IMR-90 (cell line): ENCODE measurements around the gene AHDC1. TPM values are rescaled to one million over a fixed set of nuclear protein-coding genes. Genes with fewer than 3 reads are reported as not detected.

ENCODE experiments used
- ATAC-seq: fragments of 200-7000 bp; cut with Tn5 transposase; 2 replicates; pipeline ENCODE4 v1.9.1; 2020; ENCODE audit warnings: low read depth, mild to moderate bottlenecking, moderate library complexity
- BruUV-seq: library from RNA; stranded (reverse); fragments of 400-500 nt; replicated peaks from 2 replicates; lab custom pipeline; 2021; lab: Mats Ljungman, UMichigan
- CTCF ChIA-PET: fragments of 300-600 bp; formaldehyde crosslinking; extraction: SDS; loops from one replicate; lab custom pipeline; 2021; ENCODE audit warnings: antibody characterized with exemption; lab: Yijun Ruan, JAX
- POLR2A ChIA-PET: fragments of 300-600 bp; sonication (Branson Sonifier 250); formaldehyde crosslinking; loops from one replicate; lab custom pipeline; 2022; ENCODE audit warnings: antibody characterized with exemption; ENCODE audit not compliant: unreplicated experiment; lab: Charles Lee
- DNase-seq: peaks from one replicate; pipeline ENCODE4 v3.0.0; 2013
- H2AFZ ChIP-seq: replicated peaks from 2 replicates; pipeline ENCODE3; 2013; ENCODE audit warnings: low read length, mild to moderate bottlenecking; ENCODE audit not compliant: poor library complexity
- H2AK5ac ChIP-seq: 2 replicates; pipeline ENCODE4 v1.6.1; 2013; ENCODE audit warnings: low read depth, low read length, inconsistent platforms
- H2AK9ac ChIP-seq: replicated peaks from 2 replicates; pipeline ENCODE3; 2013; ENCODE audit warnings: mild to moderate bottlenecking, low read depth, low read length, moderate library complexity; ENCODE audit not compliant: poor library complexity
- H2BK120ac ChIP-seq: 2 replicates; pipeline ENCODE4 v1.6.1; 2013; ENCODE audit warnings: low read depth, low read length, inconsistent platforms
- H2BK15ac ChIP-seq: 3 replicates; pipeline ENCODE4 v1.6.1; 2013; ENCODE audit warnings: low read depth, low read length, inconsistent platforms
- H2BK20ac ChIP-seq: 2 replicates; pipeline ENCODE4 v1.6.1; 2013; ENCODE audit warnings: low read depth, mild to moderate bottlenecking, inconsistent platforms, low read length, moderate library complexity
- H2BK5ac ChIP-seq: 2 replicates; pipeline ENCODE4 v1.6.1; 2013; ENCODE audit warnings: mild to moderate bottlenecking, low read depth, low read length, inconsistent platforms; ENCODE audit not compliant: poor library complexity, severe bottlenecking
- H3K14ac ChIP-seq: replicated peaks from 2 replicates; pipeline ENCODE4 v1.6.1; 2013; ENCODE audit warnings: low read depth, low read length, inconsistent platforms
- H3K18ac ChIP-seq: 2 replicates; pipeline ENCODE4 v1.6.1; 2013; ENCODE audit warnings: low read depth, low read length, control low read depth
- H3K23ac ChIP-seq: 2 replicates; pipeline ENCODE4 v1.6.1; 2013; ENCODE audit warnings: low read depth, low read length, inconsistent platforms
- H3K27ac ChIP-seq: 2 replicates; pipeline ENCODE4 v1.5.1; 2013; ENCODE audit warnings: mild to moderate bottlenecking, control low read depth, low read length; ENCODE audit not compliant: insufficient read depth
- H3K27me3 ChIP-seq: 2 replicates; pipeline ENCODE4 v1.6.1; 2013; ENCODE audit warnings: low read length; ENCODE audit not compliant: control insufficient read depth, insufficient read depth
- H3K36me3 ChIP-seq: 2 replicates; pipeline ENCODE4 v1.6.1; 2013; ENCODE audit warnings: low read length, mixed read lengths; ENCODE audit not compliant: control insufficient read depth, insufficient read depth
- H3K4ac ChIP-seq: 2 replicates; pipeline ENCODE4 v1.6.1; 2013; ENCODE audit warnings: low read depth, low read length, inconsistent platforms
- H3K4me1 ChIP-seq: 2 replicates; pipeline ENCODE4 v1.6.1; 2013; ENCODE audit warnings: low read length, mixed read lengths; ENCODE audit not compliant: control insufficient read depth, insufficient read depth
- H3K4me2 ChIP-seq: 2 replicates; pipeline ENCODE4 v1.6.1; 2013; ENCODE audit warnings: low read depth, mild to moderate bottlenecking, control low read depth, low read length, moderate library complexity
- H3K4me3 ChIP-seq: 2 replicates; pipeline ENCODE4 v1.5.1; 2013; ENCODE audit warnings: low read depth, mild to moderate bottlenecking, control low read depth, low read length, moderate library complexity; ENCODE audit not compliant: insufficient read depth
- H3K56ac ChIP-seq: 2 replicates; pipeline ENCODE4 v1.6.1; 2013; ENCODE audit warnings: low read length, inconsistent platforms; ENCODE audit not compliant: insufficient read depth; ENCODE audit errors: extremely low read depth
- H3K79me1 ChIP-seq, 2 experiments: 2 replicates each; pipeline ENCODE4 v1.6.1; 2013; ENCODE audit warnings: low read length in 2 of 2, inconsistent platforms in 1 of 2, low read depth in 1 of 2
- H3K9ac ChIP-seq: 2 replicates; pipeline ENCODE4 v1.6.1; 2013; ENCODE audit warnings: low read depth, low read length, control low read depth
- H3K9me1 ChIP-seq: 2 replicates; pipeline ENCODE4 v1.6.1; 2013; ENCODE audit warnings: low read length, inconsistent platforms; ENCODE audit not compliant: insufficient read depth
- H3K9me3 ChIP-seq: 2 replicates; pipeline ENCODE4 v1.6.1; 2013; ENCODE audit warnings: low read length; ENCODE audit not compliant: control insufficient read depth, insufficient read depth
- H4K20me1 ChIP-seq: 2 replicates; pipeline ENCODE4 v1.6.1; 2013; ENCODE audit warnings: low read length, inconsistent platforms; ENCODE audit not compliant: insufficient read depth
- H4K5ac ChIP-seq: 2 replicates; pipeline ENCODE4 v1.6.1; 2013; ENCODE audit warnings: mild to moderate bottlenecking, low read depth, low read length, control low read depth
- H4K8ac ChIP-seq, 2 experiments: 2 replicates each; pipeline ENCODE4 v1.6.1; 2013; ENCODE audit warnings: low read depth in 2 of 2, low read length in 2 of 2, control low read depth in 1 of 2, inconsistent platforms in 1 of 2
- H4K91ac ChIP-seq: 2 replicates; pipeline ENCODE4 v1.6.1; 2013; ENCODE audit warnings: low read depth, low read length, inconsistent platforms; ENCODE audit not compliant: insufficient read depth
- WGBS, 2 experiments: methylation state at CpG; one replicate each; pipeline versions ENCODE4 v1.1.5 to v1.1.7; 2013; ENCODE audit warnings: missing lambda C conversion rate in 2 of 2; ENCODE audit not compliant: insufficient read length in 1 of 2; ENCODE audit errors: extremely low coverage in 2 of 2; 5-methylcytosine and 5-hydroxymethylcytosine counted together
- dilution Hi-C: fragments of 300-500 bp; cut with HindIII; formaldehyde crosslinking; loops from one replicate; pipeline ENCODE4 v1.14.3; 2018; ENCODE audit warnings: low sequenced_read_pairs; ENCODE audit not compliant: unreplicated experiment
- in situ Hi-C: fragments of 300-500 bp; cut with MboI; formaldehyde crosslinking; loops from 3 replicates; pipeline ENCODE4 v1.14.3; 2019; ENCODE audit warnings: low sequenced_read_pairs, inconsistent platforms, mixed read lengths
- intact Hi-C: fragments of 100-400 bp; cut with micrococcal nuclease; formaldehyde crosslinking; loops from 2 replicates; pipeline ENCODE4 v1.10.0; 2022
- polyA plus RNA-seq, 3 experiments: library from polyadenylated mRNA; depleted of rRNA; stranded (reverse); fragments of >200 nt; gene quantifications; 2 replicates each; pipeline ENCODE4 v1.2.3, GENCODE V29; 2012; ENCODE audit warnings: low replicate concordance in 1 of 3
- total RNA-seq: library from RNA; depleted of rRNA; stranded (reverse); fragments of >200 nt; gene quantifications from 2 replicates; pipeline ENCODE4 v1.2.3, GENCODE V29; 2012
- TF ChIP-seq, protein P1 (sequence below): conservative IDR thresholded peaks from 2 replicates; pipeline ENCODE4 v1.5.1; 2012; ENCODE audit warnings: mild to moderate bottlenecking, low read depth, low read length, improper control_type of control experiment

Gene AHDC1
- total and polyA plus RNA-seq, 2 of the 4 experiments (the other 2 are of a cell fraction) = 2.0 to 11.6 TPM

DNA sequence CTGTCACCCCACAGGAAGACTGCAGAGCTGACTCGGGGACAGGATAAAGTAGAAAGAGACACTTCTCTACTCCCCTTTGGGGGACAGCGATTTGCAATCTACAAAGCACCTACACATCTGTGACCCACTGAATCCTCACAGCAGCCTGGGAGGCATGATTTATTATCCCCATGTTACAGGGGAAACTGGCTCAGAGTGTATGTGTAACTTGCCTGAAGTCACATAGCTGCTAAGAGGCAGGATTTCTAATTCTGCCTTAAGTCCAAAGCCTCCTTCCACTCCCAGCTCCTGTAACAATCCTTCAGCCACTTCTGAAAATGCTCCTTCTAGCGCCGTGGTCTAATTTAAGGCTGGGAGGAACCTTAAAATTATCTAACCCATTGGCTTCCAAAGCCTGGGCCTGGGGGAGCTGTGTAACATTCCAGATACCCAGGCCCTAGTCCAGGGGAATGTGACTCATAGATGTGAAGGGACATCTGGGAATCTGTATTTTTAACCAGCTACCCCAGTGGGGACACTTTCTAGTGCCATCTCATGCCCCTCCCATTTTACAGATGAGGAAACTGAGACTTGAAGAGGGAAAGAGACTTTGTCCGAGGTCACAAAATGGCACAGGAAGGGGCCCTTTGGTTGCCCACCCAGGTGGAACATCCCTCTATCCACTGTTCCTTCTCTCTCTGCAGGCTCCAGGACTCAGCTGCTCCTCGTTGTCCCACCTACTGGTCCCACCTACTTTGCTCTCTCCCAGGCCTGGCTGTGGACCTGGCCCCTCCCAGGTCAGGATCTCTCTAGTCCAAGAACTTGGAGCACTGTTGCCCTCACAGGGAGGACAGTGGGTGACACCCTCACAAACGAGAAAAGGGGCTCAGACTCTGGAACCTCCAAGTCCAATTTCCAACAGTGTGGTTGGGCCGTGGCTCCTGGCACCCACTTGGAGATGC is 48.9 kb downstream of the AHDC1 start:
- peak overlapping the region; percentile 30 for H2AK9ac ChIP-seq
- ChIA-PET POLR2A (no interaction called here), CTCF (interaction anchor here (0.6 to 1.4 kb wide), 2 partner anchors 10 to 52 kb away, joined by 3 to 4 read pairs; no protein-coding TSS in a partner anchor)
- H3K27ac ChIP-seq = peak overlapping the region; percentile 47; the same call in 1 of the 2 replicates
- peak overlapping the region; percentile 48; the same call in 1 of the 2 replicates for H2AK5ac ChIP-seq
- no peak for DNase-seq
- peak overlapping the region in 1 of 2 experiments; percentile 43; a peak in 1 of 4 replicates for H4K8ac ChIP-seq
- peak overlapping the region; percentile 39; the same call in 1 of the 2 replicates for H3K14ac ChIP-seq
- H3K4me1 ChIP-seq = peaks cover 22% of the 10 kb centered on the region
- H3K4me3 ChIP-seq = no peak overlapping the region
- no peak overlapping the region; the same call in 2 of the 3 replicates for H2BK15ac ChIP-seq
- ATAC-seq = no peak
- WGBS, 2 experiments = no CpG with 5 or more reads among the region's 8 CpGs
- H3K4ac ChIP-seq = peak overlapping the region; percentile 66
- peak overlapping the region; percentile 33; the same call in 1 of the 2 replicates for H4K91ac ChIP-seq
- H4K20me1 ChIP-seq = peaks cover 6% of the 10 kb centered on the region
- H3K27me3 ChIP-seq = no peaks in the 10 kb centered on the region
- no peak overlapping the region for H2BK20ac ChIP-seq
- H3K4me2 ChIP-seq = no peak overlapping the region
- peaks cover 5% of the 10 kb centered on the region for H3K9me1 ChIP-seq
- H2BK5ac ChIP-seq = peak overlapping the region; percentile 25
- in situ Hi-C loops = no loop called here
- peak overlapping the region; percentile 50; the same call in 1 of the 2 replicates for H3K56ac ChIP-seq
- no peaks in the 10 kb centered on the region for H3K9me3 ChIP-seq
- no peak overlapping the region; the same call in none of the 2 replicates for H2BK120ac ChIP-seq
- dilution Hi-C loops = no loop called here
- H3K79me1 ChIP-seq = peaks cover 8 to 52% of the 10 kb centered on the region in 2 experiments
- no peak overlapping the region; the same call in 1 of the 2 replicates for H3K18ac ChIP-seq
- H3K36me3 ChIP-seq = peaks cover 30% of the 10 kb centered on the region
- peak overlapping the region; percentile 81; the same call in 1 of the 2 replicates for H3K23ac ChIP-seq
- TF ChIP-seq, protein P1, sequence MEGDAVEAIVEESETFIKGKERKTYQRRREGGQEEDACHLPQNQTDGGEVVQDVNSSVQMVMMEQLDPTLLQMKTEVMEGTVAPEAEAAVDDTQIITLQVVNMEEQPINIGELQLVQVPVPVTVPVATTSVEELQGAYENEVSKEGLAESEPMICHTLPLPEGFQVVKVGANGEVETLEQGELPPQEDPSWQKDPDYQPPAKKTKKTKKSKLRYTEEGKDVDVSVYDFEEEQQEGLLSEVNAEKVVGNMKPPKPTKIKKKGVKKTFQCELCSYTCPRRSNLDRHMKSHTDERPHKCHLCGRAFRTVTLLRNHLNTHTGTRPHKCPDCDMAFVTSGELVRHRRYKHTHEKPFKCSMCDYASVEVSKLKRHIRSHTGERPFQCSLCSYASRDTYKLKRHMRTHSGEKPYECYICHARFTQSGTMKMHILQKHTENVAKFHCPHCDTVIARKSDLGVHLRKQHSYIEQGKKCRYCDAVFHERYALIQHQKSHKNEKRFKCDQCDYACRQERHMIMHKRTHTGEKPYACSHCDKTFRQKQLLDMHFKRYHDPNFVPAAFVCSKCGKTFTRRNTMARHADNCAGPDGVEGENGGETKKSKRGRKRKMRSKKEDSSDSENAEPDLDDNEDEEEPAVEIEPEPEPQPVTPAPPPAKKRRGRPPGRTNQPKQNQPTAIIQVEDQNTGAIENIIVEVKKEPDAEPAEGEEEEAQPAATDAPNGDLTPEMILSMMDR = no peak
- H2AFZ ChIP-seq = no peak overlapping the region
- intact Hi-C loops = loop anchor here (5.0 kb wide), 2 partner anchors 107 to 258 kb away; no protein-coding TSS in a partner anchor
- no TSS peak for BruUV-seq
- 0 out of 2 replicates have a peak overlapping the region, but pooled peaks have one; percentile 6 for H4K5ac ChIP-seq
- peak overlapping the region; percentile 26; the same call in 1 of the 2 replicates for H3K9ac ChIP-seq
